ENCODE measurements around the gene STAMBPL1. TPM values are rescaled to one million over a fixed set of nuclear protein-coding genes. Genes with fewer than 3 reads are reported as not detected.

STAMBPL1 gene
- total RNA-seq, 1 donor from 2014 or later: 8.4 TPM

DNA sequence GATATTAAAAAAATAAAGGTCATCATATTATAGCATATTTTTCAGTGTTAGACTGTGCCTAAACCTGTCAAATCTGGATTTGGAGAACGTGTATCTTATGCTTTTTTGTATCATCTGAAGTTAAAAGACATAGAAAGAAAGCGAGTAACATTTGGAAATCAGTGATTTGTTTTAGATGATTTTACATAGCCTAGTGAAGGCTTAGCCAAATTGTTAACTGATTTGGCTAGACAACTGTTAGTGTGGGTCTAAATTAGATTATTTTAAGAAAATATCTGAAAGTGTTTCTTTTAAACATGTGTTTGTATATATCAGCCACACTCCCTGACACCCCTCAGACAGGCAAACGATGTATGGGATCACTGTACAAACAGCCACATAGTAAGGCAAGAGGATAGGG is 36.9 kb downstream of the STAMBPL1 start:
- H3K4me3 Mint-ChIP-seq: no peak overlapping the region
- H3K27me3 Mint-ChIP-seq: no peaks in the 10 kb centered on the region
- TF ChIP-seq, protein P1, sequence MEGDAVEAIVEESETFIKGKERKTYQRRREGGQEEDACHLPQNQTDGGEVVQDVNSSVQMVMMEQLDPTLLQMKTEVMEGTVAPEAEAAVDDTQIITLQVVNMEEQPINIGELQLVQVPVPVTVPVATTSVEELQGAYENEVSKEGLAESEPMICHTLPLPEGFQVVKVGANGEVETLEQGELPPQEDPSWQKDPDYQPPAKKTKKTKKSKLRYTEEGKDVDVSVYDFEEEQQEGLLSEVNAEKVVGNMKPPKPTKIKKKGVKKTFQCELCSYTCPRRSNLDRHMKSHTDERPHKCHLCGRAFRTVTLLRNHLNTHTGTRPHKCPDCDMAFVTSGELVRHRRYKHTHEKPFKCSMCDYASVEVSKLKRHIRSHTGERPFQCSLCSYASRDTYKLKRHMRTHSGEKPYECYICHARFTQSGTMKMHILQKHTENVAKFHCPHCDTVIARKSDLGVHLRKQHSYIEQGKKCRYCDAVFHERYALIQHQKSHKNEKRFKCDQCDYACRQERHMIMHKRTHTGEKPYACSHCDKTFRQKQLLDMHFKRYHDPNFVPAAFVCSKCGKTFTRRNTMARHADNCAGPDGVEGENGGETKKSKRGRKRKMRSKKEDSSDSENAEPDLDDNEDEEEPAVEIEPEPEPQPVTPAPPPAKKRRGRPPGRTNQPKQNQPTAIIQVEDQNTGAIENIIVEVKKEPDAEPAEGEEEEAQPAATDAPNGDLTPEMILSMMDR (conservative IDR thresholded peaks at IDR 0.05): no peak
- peaks cover under 1% of the 10 kb centered on the region for H3K36me3 Mint-ChIP-seq
- DNase-seq (ENCODE audit: extremely low spot score, unreplicated experiment): no peak
- no peak overlapping the region for H3K27ac Mint-ChIP-seq
- H3K4me1 Mint-ChIP-seq (ENCODE audit: unreplicated experiment): peaks cover 29% of the 10 kb centered on the region
- H3K9me3 Mint-ChIP-seq: no peaks in the 10 kb centered on the region

DNA sequence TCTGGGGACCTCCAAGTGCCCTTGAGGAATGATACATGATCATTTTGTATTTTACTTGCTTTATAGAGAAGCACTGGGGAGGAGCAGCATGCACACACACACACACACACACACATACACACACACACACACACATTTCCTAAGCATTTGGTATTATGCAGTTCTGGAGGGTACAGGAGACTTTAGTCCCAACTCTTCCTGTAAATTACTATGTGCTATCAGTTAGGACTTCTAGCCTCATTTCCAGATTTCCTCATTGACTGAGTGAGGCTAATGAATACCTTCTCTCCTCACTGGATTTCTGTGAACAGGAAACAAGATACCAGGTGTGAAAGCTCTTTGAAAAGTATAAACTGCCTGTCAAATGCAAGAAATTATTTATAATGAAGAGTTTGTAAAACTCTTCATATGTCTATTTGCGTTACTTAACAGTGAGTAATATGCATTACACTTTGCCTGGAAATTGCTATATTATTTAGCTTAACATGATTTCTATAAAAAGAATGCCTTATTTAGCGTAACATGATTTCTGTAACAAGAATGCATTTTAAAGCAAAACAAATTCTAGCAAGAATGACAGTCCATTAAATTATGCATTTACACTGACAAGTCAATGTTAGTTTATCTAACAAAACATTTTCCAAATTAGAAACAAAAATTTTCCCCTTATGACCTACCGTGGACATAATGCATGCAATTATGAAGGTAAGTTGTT is 38.3 kb downstream of the STAMBPL1 start:
- DNase-seq (ENCODE audit: extremely low spot score, unreplicated experiment): no peak
- no peaks in the 10 kb centered on the region for H3K27me3 Mint-ChIP-seq
- H3K4me1 Mint-ChIP-seq (ENCODE audit: unreplicated experiment): peaks cover 21% of the 10 kb centered on the region
- TF ChIP-seq, protein P1 (conservative IDR thresholded peaks at IDR 0.05): no peak
- H3K9me3 Mint-ChIP-seq: no peaks in the 10 kb centered on the region
- no peaks in the 10 kb centered on the region for H3K36me3 Mint-ChIP-seq
- H3K4me3 Mint-ChIP-seq: no peak overlapping the region
- no peak overlapping the region for H3K27ac Mint-ChIP-seq

DNA sequence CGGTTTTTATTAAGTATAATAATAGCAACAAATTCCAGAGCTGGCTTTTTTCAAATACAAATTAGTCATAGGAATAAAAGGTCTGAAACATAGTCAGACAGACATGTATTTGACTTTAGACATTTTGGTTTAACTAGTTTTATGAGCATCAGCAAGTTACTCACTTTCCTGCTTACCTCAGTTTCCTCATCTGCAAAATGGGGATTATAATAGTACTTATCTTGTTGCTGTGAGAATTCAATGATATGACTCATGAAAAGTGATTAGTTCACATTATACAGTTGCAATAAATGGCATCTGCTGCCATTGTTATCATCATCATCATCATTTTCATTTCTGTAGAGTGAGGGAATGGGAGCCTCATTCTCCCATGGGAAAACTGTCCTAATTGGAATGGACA is 39.0 kb downstream of the STAMBPL1 start:
- Mint-ChIP-seq H3K36me3 (no peaks in the 10 kb centered on the region), H3K9me3 (no peaks in the 10 kb centered on the region), H3K27me3 (no peaks in the 10 kb centered on the region), H3K27ac (no peak overlapping the region), H3K4me1 (ENCODE audit: unreplicated experiment) (peaks cover 22% of the 10 kb centered on the region), H3K4me3 (no peak overlapping the region)
- no peak for DNase-seq (ENCODE audit: extremely low spot score, unreplicated experiment)
- TF ChIP-seq, protein P1 (conservative IDR thresholded peaks at IDR 0.05): no peak

DNA sequence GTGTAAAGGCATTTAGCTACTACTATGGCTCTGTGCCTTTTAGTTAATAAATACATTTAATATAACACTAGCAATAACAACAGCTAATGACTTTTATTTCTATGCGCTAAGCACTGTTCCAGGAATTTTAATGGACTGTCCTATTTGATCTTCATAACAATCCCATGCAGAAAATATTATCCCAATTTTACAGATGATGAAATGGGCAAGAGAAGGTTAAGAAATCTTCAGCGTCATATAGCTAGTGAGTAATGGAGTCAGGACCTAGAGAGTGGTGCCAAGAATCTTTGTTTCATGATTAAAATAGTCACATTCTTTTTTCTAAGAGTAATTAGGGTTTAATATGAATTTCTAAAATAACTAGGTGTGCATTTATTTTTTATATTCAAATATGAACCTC is 40.2 kb downstream of the STAMBPL1 start:
- TF ChIP-seq, protein P1 (conservative IDR thresholded peaks at IDR 0.05): no peak
- DNase-seq (ENCODE audit: extremely low spot score, unreplicated experiment): no peak
- Mint-ChIP-seq H3K9me3 (no peaks in the 10 kb centered on the region), H3K27ac (no peak overlapping the region), H3K4me3 (no peak overlapping the region), H3K36me3 (no peaks in the 10 kb centered on the region), H3K4me1 (ENCODE audit: unreplicated experiment) (peaks cover 27% of the 10 kb centered on the region), H3K27me3 (no peaks in the 10 kb centered on the region)

DNA sequence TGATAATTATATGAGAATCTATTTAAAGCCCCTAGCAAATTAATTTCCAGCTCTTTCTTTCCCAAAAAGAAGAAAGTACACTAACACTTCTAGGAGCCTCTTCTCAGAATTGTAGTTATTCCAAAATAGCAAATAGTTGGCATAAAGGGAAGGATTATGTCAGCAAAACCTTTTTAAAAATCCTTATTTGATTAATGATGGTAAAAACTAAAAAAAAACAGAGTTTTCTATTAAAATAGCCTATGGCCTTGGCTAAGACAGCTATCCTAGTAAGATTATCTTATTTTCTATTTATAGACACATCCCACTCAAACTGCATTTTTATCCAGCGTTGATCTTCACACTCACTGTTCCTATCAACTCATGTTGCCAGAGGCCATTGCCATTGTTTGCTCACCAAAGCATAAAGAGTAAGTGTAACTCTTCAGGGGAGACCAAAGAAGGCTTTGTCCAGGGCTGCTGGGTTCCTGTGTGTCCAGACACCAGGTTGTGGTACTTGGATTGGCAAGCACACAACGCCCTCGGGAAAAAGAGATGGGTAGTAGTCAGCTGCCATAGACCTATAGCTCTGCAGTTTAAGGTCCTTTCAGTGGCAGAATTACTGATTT is 41.0 kb downstream of the STAMBPL1 start:
- Mint-ChIP-seq H3K27ac (no peak overlapping the region), H3K36me3 (no peaks in the 10 kb centered on the region), H3K4me1 (ENCODE audit: unreplicated experiment) (peaks cover 20% of the 10 kb centered on the region), H3K9me3 (no peaks in the 10 kb centered on the region), H3K4me3 (no peak overlapping the region), H3K27me3 (no peaks in the 10 kb centered on the region)
- no peak for DNase-seq (ENCODE audit: extremely low spot score, unreplicated experiment)
- TF ChIP-seq, protein P1 (conservative IDR thresholded peaks at IDR 0.05): no peak

Data from type B pancreatic cell (in vitro differentiated cells).